Heart right ventricle (tissue), 16 donors: ENCODE data around the gene GM2A. TPM values are rescaled to one million over a fixed set of nuclear protein-coding genes. Genes with fewer than 3 reads are reported as not detected.
"Not testable (repeated sequence)": the region's sequence is repeated elsewhere in the genome, so short reads cannot be mapped to it uniquely, and the experiment has no call there.

Experiments
- ATAC-seq, 8 donors: fragments of 200-7000 bp; cut with Tn5 transposase; one replicate each; pipeline ENCODE4 v1.9.1; 2020; ENCODE audit warnings: mild to moderate bottlenecking in 8 of 8, moderate library complexity in 8 of 8, moderate number of reproducible peaks in 1 of 8
- DNase-seq, 2 donors: peaks; one replicate each; pipeline ENCODE4 v3.0.0-alpha.2; 2020
- H3K27ac ChIP-seq, 10 donors: fragments of 200-600 bp; sonication (generic) in 2 of 10; one replicate each; pipeline versions ENCODE4 v1.5.0 to v1.8.0; 2020 to 2022; ENCODE audit warnings: mild to moderate bottlenecking in 3 of 10
- H3K27me3 ChIP-seq, 7 donors: fragments of 200-600 bp; one replicate each; pipeline ENCODE4 v1.8.0; 2021 to 2022; ENCODE audit warnings: mild to moderate bottlenecking in 2 of 7
- H3K36me3 ChIP-seq, 9 donors: fragments of 200-600 bp; sonication (generic) in 1 of 9; one replicate each; pipeline versions ENCODE4 v1.5.0 to v1.8.0; 2020 to 2022; ENCODE audit warnings: mild to moderate bottlenecking in 2 of 9
- H3K4me1 ChIP-seq, 9 donors: fragments of 200-600 bp; sonication (generic) in 1 of 9; one replicate each; pipeline versions ENCODE4 v1.5.0 to v1.8.0; 2020 to 2022; ENCODE audit warnings: mild to moderate bottlenecking in 4 of 9
- H3K4me3 ChIP-seq, 10 donors: fragments of 200-600 bp; sonication (generic) in 2 of 10; one replicate each; pipeline versions ENCODE4 v1.5.0 to v1.8.0; 2020 to 2022; ENCODE audit warnings: mild to moderate bottlenecking in 7 of 10, moderate library complexity in 2 of 10
- H3K9me3 ChIP-seq, 11 donors: fragments of 200-600 bp in 10 of 11; sonication (generic) in 2 of 11; one replicate each; pipeline versions ENCODE4 v1.5.0 to v1.8.0; 2013 to 2022; ENCODE audit warnings: mild to moderate bottlenecking in 2 of 11, control low read depth in 1 of 11, moderate library complexity in 1 of 11
- WGBS, 2 donors: extraction: QIAGEN DNeasy Blood & Tissue Kit; methylation state at CpG; one replicate each; pipeline ENCODE4 v1.1.7; 2013; ENCODE audit warnings: inconsistent platforms in 1 of 2; 5-methylcytosine and 5-hydroxymethylcytosine counted together
- intact Hi-C, 10 donors: fragments of 100-400 bp; cut with DNase I; formaldehyde crosslinking; loops; one replicate each; pipeline versions ENCODE4 v1.11.1 to v1.14.2; 2022
- polyA plus RNA-seq, 2 donors: library from polyadenylated mRNA; stranded (reverse); fragments of 200-250 nt; gene quantifications; one replicate each; pipeline ENCODE4 v1.2.3, GENCODE V29; 2013
- total RNA-seq, 10 donors: library from RNA; stranded (reverse); fragmentation: NEBNext Ultra II Directional in 3 of 10; extraction: Animal tissue kit (Norgen Biotek cat#: 25700) in 3 of 10; gene quantifications; one replicate each; pipeline versions ENCODE4 v1.2.1 to v1.2.4, GENCODE V29; 2021 to 2023
- TF ChIP-seq, protein P1 (sequence below), 9 donors: fragments of 200-600 bp; sonication (generic) in 2 of 9; IDR thresholded peaks; one replicate each; pipeline versions ENCODE4 v1.5.0 to v1.8.0; 2021 to 2022; ENCODE audit warnings: antibody characterized with exemption in 9 of 9, mild to moderate bottlenecking in 5 of 9, moderate library complexity in 1 of 9
- donor health status: Arrhythmogenic right ventricular cardiomyopathy.
- donor health status: ischemic (EF 13 %, LVEDD 7.1; RV severe dilation, severe dysfunction).
- donor health status: healthy with polysubstance abuse.
- donor health status: DM: no; HTN: yes; CAD: no.
- donor health status: DM: no; HTN: no; CAD: no.
- donor health status: ischemic (EF 25% LVEDD 6.9; RV normal size, moderate dysfunction).
- donor health status: ischemic (EF 25% LVEDD 5.7; RV mildly dilated, moderate dysfunction).
- donor health status: healthy.
- donor health status: DM: yes; HTN: yes; CAD: no.
- donor health status: Ischemic cardiomyopathy.
- donor health status: ischemic (EF 35%, LVEDD 5.7; RV mildly dilated, moderate dysfunction).
- donor health status: nonischemic (EF 11% LVEDD 7.7; RV severe dilation, severe dysfunction).
- donor health status: DM: yes; HTN: yes; CAD: no.
- donor health status: PGD.
- donor health status: ischemic (EF 29% LVEDD 5.4; RV normal size, mild dysfunction).
- donor health status: nonischemic (EF 23%, LVEDD 6.1; RV moderate dilation, normal function).

The GM2A gene
- total and polyA plus RNA-seq, 12 donors: 18.1 to 47.1 (median 35.9) TPM

- 56% methylated on average over 7 of the region's 7 CpGs for WGBS, 2 donors
- peaks cover 15 to 50% (median 39%) of the 10 kb centered on the region in 9 donors for H3K4me1 ChIP-seq
- DNase-seq (no peak), ATAC-seq (no peak)
- intact Hi-C loops: loop anchor here in 9 of 10 donors (2.0 to 10.0 kb wide), 16 partner anchors 15 to 235 kb away; partner anchors contain the start of gene ANXA6 (in 1 of the 9)
- H3K27ac ChIP-seq: peak overlapping the region; percentile 18 to 93 (median 81)
- TF ChIP-seq, protein P1, sequence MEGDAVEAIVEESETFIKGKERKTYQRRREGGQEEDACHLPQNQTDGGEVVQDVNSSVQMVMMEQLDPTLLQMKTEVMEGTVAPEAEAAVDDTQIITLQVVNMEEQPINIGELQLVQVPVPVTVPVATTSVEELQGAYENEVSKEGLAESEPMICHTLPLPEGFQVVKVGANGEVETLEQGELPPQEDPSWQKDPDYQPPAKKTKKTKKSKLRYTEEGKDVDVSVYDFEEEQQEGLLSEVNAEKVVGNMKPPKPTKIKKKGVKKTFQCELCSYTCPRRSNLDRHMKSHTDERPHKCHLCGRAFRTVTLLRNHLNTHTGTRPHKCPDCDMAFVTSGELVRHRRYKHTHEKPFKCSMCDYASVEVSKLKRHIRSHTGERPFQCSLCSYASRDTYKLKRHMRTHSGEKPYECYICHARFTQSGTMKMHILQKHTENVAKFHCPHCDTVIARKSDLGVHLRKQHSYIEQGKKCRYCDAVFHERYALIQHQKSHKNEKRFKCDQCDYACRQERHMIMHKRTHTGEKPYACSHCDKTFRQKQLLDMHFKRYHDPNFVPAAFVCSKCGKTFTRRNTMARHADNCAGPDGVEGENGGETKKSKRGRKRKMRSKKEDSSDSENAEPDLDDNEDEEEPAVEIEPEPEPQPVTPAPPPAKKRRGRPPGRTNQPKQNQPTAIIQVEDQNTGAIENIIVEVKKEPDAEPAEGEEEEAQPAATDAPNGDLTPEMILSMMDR (IDR thresholded peaks at IDR 0.05): no peak
- no peaks in the 10 kb centered on the region for H3K9me3 ChIP-seq
- H3K36me3 ChIP-seq: no peaks in the 10 kb centered on the region
- H3K4me3 ChIP-seq: peak overlapping the region in 6 of 10 donors; percentile 8 to 41 (median 38)
- no peaks in the 10 kb centered on the region for H3K27me3 ChIP-seq
These were observed 15.3 kb upstream of the GM2A start for GRCh38 chr5:151237685-151238084.

DNA sequence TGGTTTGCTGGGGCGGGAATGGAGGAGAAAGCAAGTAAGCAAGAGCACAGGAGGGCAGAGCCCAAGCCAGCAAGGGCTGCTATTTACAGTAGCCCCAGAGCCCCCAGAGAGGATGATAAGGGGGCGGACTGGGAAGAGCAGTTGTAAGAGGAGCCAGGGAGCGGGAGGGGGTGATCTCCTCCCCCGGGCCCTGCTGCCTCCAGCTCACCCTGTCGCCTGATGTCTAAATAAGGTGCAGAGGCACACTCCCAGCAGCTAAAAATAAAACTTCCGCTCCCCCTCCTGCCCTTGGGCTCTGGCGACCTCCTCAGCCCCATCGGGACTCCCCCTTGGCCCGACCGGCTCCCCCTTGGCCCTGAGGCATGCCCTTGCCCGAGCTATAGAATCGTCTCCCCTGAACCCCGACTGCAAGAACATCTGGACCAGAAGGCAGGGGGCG, 14.7 kb upstream of the GM2A start:
- DNase-seq (peak; percentile 66 to 78), ATAC-seq (peak; percentile 86 to 93 (median 92))
- 8 to 12% methylated on average over 13 to 14 of the region's 14 CpGs for WGBS, 2 donors
- H3K9me3 ChIP-seq: no peaks in the 10 kb centered on the region
- H3K4me1 ChIP-seq: peaks cover 15 to 50% (median 39%) of the 10 kb centered on the region in 9 donors
- TF ChIP-seq, protein P1 (IDR thresholded peaks at IDR 0.05): peak in 2 of 9 donors; percentile 7 to 12
- H3K27ac ChIP-seq: peak overlapping the region; percentile 69 to 93 (median 81)
- intact Hi-C loops: loop anchor here in 9 of 10 donors (2.0 to 10.0 kb wide), 16 partner anchors 16 to 236 kb away; partner anchors contain the start of gene ANXA6 (in 1 of the 9)
- H3K4me3 ChIP-seq: peak overlapping the region in 7 of 10 donors; percentile 8 to 41 (median 37)
- H3K27me3 ChIP-seq: no peaks in the 10 kb centered on the region
- no peaks in the 10 kb centered on the region for H3K36me3 ChIP-seq

DNA sequence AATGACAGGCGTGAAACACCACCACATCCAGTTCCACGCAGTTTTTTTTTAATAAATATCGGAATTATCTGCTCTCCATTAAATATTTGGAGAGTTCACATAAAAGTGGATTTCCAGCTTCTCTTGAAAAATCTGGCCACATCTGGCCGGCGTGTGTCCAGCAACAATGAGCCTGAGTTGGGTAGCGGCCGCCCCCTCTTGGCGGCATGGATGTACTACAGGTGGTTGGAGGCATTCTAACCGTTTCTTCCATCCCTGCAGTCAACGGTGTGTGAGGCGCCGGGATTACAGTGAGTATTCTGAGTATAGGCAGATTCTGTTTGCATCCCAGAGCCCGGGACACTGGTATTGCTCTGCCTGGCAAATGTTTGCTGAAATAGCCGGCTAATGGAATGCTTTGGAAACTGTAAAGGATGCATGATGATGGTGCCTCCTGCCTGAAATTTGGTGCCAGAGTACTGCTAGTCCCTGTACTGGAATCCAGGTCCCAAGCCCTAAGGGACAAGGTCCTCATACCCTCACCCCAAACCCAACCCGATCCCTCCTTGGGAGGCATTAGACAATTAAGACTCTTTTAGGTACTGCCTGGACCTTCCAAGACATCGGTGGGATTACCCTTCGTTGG, 13.6 kb upstream of the GM2A start:
- intact Hi-C loops: loop anchor here in 9 of 10 donors (1.0 to 10.0 kb wide), 17 partner anchors 17 to 237 kb away; partner anchors contain the start of gene ANXA6 (in 1 of the 9)
- peak; percentile 48 to 89 (median 72) for ATAC-seq
- 15 to 18% methylated on average over 17 of the region's 17 CpGs for WGBS, 2 donors

DNA sequence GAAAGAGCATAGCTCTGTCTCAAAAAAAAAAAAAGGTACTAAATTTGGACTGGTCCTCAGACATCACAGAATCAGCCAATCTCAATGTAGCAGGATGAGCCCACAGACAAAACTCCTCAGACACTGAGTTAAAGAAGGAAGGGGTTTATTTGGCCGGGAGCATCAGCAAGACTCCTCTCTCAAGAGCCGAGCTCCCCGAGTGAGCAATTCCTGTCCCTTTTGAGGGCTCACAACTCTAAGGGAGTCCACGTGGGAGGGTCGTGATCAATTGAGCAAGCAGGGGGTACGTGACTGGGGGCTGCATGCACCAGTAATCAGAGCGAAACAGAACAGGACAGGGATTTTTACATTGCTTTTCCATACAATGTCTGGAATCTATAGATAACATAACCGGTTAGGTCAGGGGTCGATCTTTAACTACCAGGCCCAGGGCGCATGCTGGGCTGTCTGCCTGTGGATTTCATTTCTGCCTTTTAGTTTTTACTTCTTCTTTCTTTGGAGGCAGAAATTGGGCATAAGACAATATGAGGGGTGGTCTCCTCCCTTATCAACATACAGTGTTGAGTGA, 12.6 kb upstream of the GM2A start:
- not testable (repeated sequence) for DNase-seq, ATAC-seq, H3K36me3 ChIP-seq, H3K4me3 ChIP-seq, H3K27me3 ChIP-seq, H3K9me3 ChIP-seq, H3K27ac ChIP-seq
- 92% methylated on average over 10 of the region's 10 CpGs for WGBS, 2 donors
- H3K4me1 ChIP-seq: peaks cover 0 to 31% (median 23%) of the 10 kb centered on the region in 9 donors
- intact Hi-C loops: loop anchor here in 3 of 10 donors (5.0 to 10.0 kb wide), 3 partner anchors 96 to 183 kb away; no protein-coding TSS in a partner anchor

More for the DNA sequence above, 13.6 kb upstream of the GM2A start:
- TF ChIP-seq, protein P1 (IDR thresholded peaks at IDR 0.05): peak; percentile 79 to 95 (median 93)
- no peaks in the 10 kb centered on the region for H3K27me3 ChIP-seq
- H3K4me1 ChIP-seq: peaks cover 9 to 41% (median 33%) of the 10 kb centered on the region in 9 donors
- no peaks in the 10 kb centered on the region for H3K9me3 ChIP-seq
- DNase-seq: peak; percentile 83 to 87
- peak overlapping the region in 7 of 10 donors; percentile 8 to 41 (median 37) for H3K4me3 ChIP-seq
- H3K36me3 ChIP-seq: no peaks in the 10 kb centered on the region
- H3K27ac ChIP-seq: peak overlapping the region in 9 of 10 donors; percentile 69 to 93 (median 84)
